H9 (cell line): ENCODE results near the gene IGF2BP3. TPM values are rescaled to one million over a fixed set of nuclear protein-coding genes. Genes with fewer than 3 reads are reported as not detected.

Experiments used
- DNase-seq: peaks from one replicate; pipeline ENCODE4 v3.0.0-alpha.2; 2017
- H2AFZ ChIP-seq: one replicate; pipeline ENCODE4 v1.6.1; 2013; ENCODE audit warnings: mild to moderate bottlenecking, low read length, control low read depth, moderate library complexity
- H2AK5ac ChIP-seq: 2 replicates; pipeline ENCODE4 v1.6.1; 2013; ENCODE audit warnings: low read length, control low read depth, mixed read lengths; ENCODE audit not compliant: insufficient read length
- H2BK120ac ChIP-seq: one replicate; pipeline ENCODE4 v1.6.1; 2013; ENCODE audit warnings: low read depth, mild to moderate bottlenecking, low read length, control low read depth, inconsistent platforms; ENCODE audit not compliant: poor library complexity, severe bottlenecking
- H2BK12ac ChIP-seq: 2 replicates; pipeline ENCODE4 v1.6.1; 2013; ENCODE audit warnings: low read length, control low read depth, mixed read lengths, low read depth; ENCODE audit not compliant: insufficient read length
- H2BK15ac ChIP-seq: 2 replicates; pipeline ENCODE4 v1.6.1; 2013; ENCODE audit warnings: low read depth, low read length, control low read depth
- H2BK20ac ChIP-seq: one replicate; pipeline ENCODE4 v1.6.1; 2013; ENCODE audit warnings: low read depth, mild to moderate bottlenecking, low read length, control low read depth, inconsistent platforms; ENCODE audit not compliant: poor library complexity, severe bottlenecking
- H2BK5ac ChIP-seq: 2 replicates; pipeline ENCODE4 v1.6.1; 2013; ENCODE audit warnings: low read length, control low read depth, mixed read lengths; ENCODE audit not compliant: insufficient read length
- H3K14ac ChIP-seq: 2 replicates; pipeline ENCODE4 v1.6.1; 2013; ENCODE audit warnings: low read length, control low read depth; ENCODE audit not compliant: insufficient read depth
- H3K18ac ChIP-seq: 2 replicates; pipeline ENCODE4 v1.6.1; 2013; ENCODE audit warnings: low read depth, mild to moderate bottlenecking, mixed read lengths, low read length, control low read depth; ENCODE audit not compliant: insufficient read length
- H3K23ac ChIP-seq: 2 replicates; pipeline ENCODE4 v1.6.1; 2013; ENCODE audit warnings: low read length, control low read depth, mixed read lengths, low read depth; ENCODE audit not compliant: insufficient read length
- H3K23me2 ChIP-seq: 2 replicates; pipeline ENCODE4 v1.6.1; 2013; ENCODE audit warnings: low read depth, mild to moderate bottlenecking, mixed read lengths, low read length, control low read depth; ENCODE audit not compliant: insufficient read length, poor library complexity, severe bottlenecking
- H3K27ac ChIP-seq: 2 replicates; pipeline ENCODE4 v1.5.1; 2013; ENCODE audit warnings: low read length, control low read depth, mixed read lengths, low read depth; ENCODE audit not compliant: insufficient read length
- H3K27me3 ChIP-seq: 2 replicates; pipeline ENCODE4 v1.6.1; 2013; ENCODE audit warnings: low read length, control low read depth, inconsistent platforms; ENCODE audit not compliant: insufficient read depth
- H3K4ac ChIP-seq: 2 replicates; pipeline ENCODE4 v1.6.1; 2013; ENCODE audit warnings: low read depth, mild to moderate bottlenecking, control low read depth, inconsistent platforms, low read length, moderate library complexity
- H3K4me1 ChIP-seq: 2 replicates; pipeline ENCODE4 v1.6.1; 2013; ENCODE audit warnings: low read length, control low read depth, inconsistent platforms; ENCODE audit not compliant: insufficient read depth
- H3K4me2 ChIP-seq: 2 replicates; pipeline ENCODE4 v1.6.1; 2013; ENCODE audit warnings: low read length, control low read depth, mixed read lengths; ENCODE audit not compliant: insufficient read length, insufficient read depth
- H3K56ac ChIP-seq: 2 replicates; pipeline ENCODE4 v1.6.1; 2013; ENCODE audit warnings: low read depth, mild to moderate bottlenecking, mixed read lengths, low read length, control low read depth; ENCODE audit not compliant: insufficient read length
- H3K79me1 ChIP-seq: 2 replicates; pipeline ENCODE4 v1.6.1; 2013; ENCODE audit warnings: low read depth, mild to moderate bottlenecking, moderate library complexity, low read length, control low read depth, inconsistent platforms; ENCODE audit not compliant: insufficient read depth, poor library complexity, severe bottlenecking
- H3K79me2 ChIP-seq: 2 replicates; pipeline ENCODE4 v1.6.1; 2013; ENCODE audit warnings: low read length, control low read depth, inconsistent platforms; ENCODE audit not compliant: insufficient read depth
- H3K9ac ChIP-seq: 2 replicates; pipeline ENCODE4 v1.6.1; 2013; ENCODE audit warnings: low read length, control low read depth, mixed read lengths; ENCODE audit not compliant: insufficient read length; ENCODE audit errors: extremely low read depth
- H3K9me3 ChIP-seq: one replicate; pipeline ENCODE4 v1.6.1; 2013; ENCODE audit warnings: low read depth, low read length, inconsistent platforms; ENCODE audit not compliant: control insufficient read depth
- H3T11ph ChIP-seq: one replicate; pipeline ENCODE4 v1.6.1; 2013; ENCODE audit warnings: mild to moderate bottlenecking, low read length, control low read depth, inconsistent platforms
- H4K20me1 ChIP-seq: one replicate; pipeline ENCODE4 v1.6.1; 2013; ENCODE audit not compliant: control insufficient read depth, insufficient read length, insufficient read depth
- H4K5ac ChIP-seq: 2 replicates; pipeline ENCODE4 v1.6.1; 2013; ENCODE audit warnings: low read depth, mild to moderate bottlenecking, mixed read lengths, low read length, control low read depth; ENCODE audit not compliant: insufficient read length
- H4K8ac ChIP-seq: replicated peaks from 2 replicates; pipeline ENCODE4 v1.6.1; 2013; ENCODE audit warnings: low read length, control low read depth, mixed read lengths, low read depth; ENCODE audit not compliant: insufficient read length
- H4K91ac ChIP-seq: 2 replicates; pipeline ENCODE4 v1.6.1; 2013; ENCODE audit warnings: low read depth, mild to moderate bottlenecking, moderate library complexity, mixed read lengths, low read length, control low read depth; ENCODE audit not compliant: insufficient read length
- H3K27ac Mint-ChIP-seq, 3 experiments: 2 replicates in 2 of 3; 3 replicates in 1 of 3; pipeline ENCODE4 v1.8.0; 2020 to 2021; ENCODE audit warnings: mixed read lengths in 3 of 3, mild to moderate bottlenecking in 1 of 3, moderate library complexity in 1 of 3
- H3K27me3 Mint-ChIP-seq: 2 replicates; pipeline ENCODE4 v1.8.0; 2021; ENCODE audit warnings: low read depth, mild to moderate bottlenecking, moderate library complexity, mixed read lengths
- H3K36me3 Mint-ChIP-seq, 3 experiments: 2 replicates in 2 of 3; 3 replicates in 1 of 3; pipeline ENCODE4 v1.8.0; 2020 to 2021; ENCODE audit warnings: low read depth in 3 of 3, mixed read lengths in 3 of 3; ENCODE audit not compliant: insufficient read depth in 1 of 3
- H3K4me1 Mint-ChIP-seq, 2 experiments: 2 replicates each; pipeline ENCODE4 v1.8.0; 2020; ENCODE audit warnings: mixed read lengths in 2 of 2
- H3K4me3 Mint-ChIP-seq, 2 experiments: 2 replicates in 1 of 2; 3 replicates in 1 of 2; pipeline ENCODE4 v1.8.0; 2020 to 2021; ENCODE audit warnings: mild to moderate bottlenecking in 2 of 2, mixed read lengths in 2 of 2, moderate library complexity in 1 of 2
- H3K9me3 Mint-ChIP-seq, 2 experiments: 2 replicates in 1 of 2; 3 replicates in 1 of 2; pipeline ENCODE4 v1.8.0; 2020; ENCODE audit warnings: mild to moderate bottlenecking in 2 of 2, mixed read lengths in 2 of 2, moderate library complexity in 1 of 2
- CTCF ChIP-seq: fragments of 200-600 bp; sonication (generic); conservative IDR thresholded peaks from 3 replicates; pipeline ENCODE4 v1.8.0; 2021; ENCODE audit warnings: antibody characterized with exemption, mild to moderate bottlenecking
- WGBS: extraction: QIAGEN DNeasy Blood & Tissue Kit; methylation state at CpG from one replicate; pipeline ENCODE4 v1.1.7; 2013; ENCODE audit warnings: missing lambda C conversion rate, low lambda C conversion rate, mixed read lengths; ENCODE audit not compliant: insufficient read length; ENCODE audit errors: extremely low coverage; 5-methylcytosine and 5-hydroxymethylcytosine counted together
- total RNA-seq: library from RNA; stranded (reverse); gene quantifications from 2 replicates; pipeline ENCODE4 v1.2.1, GENCODE V29; 2021

IGF2BP3 gene
- total RNA-seq, 1 experiment from 2014 or later = 197 TPM

- no peak overlapping the region for H4K5ac ChIP-seq
- H3K23me2 ChIP-seq = no peaks in the 10 kb centered on the region
- peaks cover 22 to 27% of the 10 kb centered on the region in 2 experiments for H3K4me1 Mint-ChIP-seq
- H2BK12ac ChIP-seq = no peak overlapping the region
- no CpG with 5 or more reads among the region's 4 CpGs for WGBS
- no peak overlapping the region; a peak in 1 of 7 replicates for H3K27ac Mint-ChIP-seq
- no peaks in the 10 kb centered on the region; the same call in 1 of the 2 replicates for H3K4me1 ChIP-seq
- no peaks in the 10 kb centered on the region for H3K27me3 ChIP-seq
- no peak overlapping the region for H2BK15ac ChIP-seq
- H4K20me1 ChIP-seq = no peaks in the 10 kb centered on the region
- H3K9me3 ChIP-seq = no peaks in the 10 kb centered on the region
- no peak overlapping the region for H2AK5ac ChIP-seq
- H3K4ac ChIP-seq = no peak overlapping the region
- no peak overlapping the region for H2BK20ac ChIP-seq
- H3K27ac ChIP-seq = no peak overlapping the region
- H2BK5ac ChIP-seq = no peak overlapping the region
- no peak overlapping the region for H3K9ac ChIP-seq
- no peak overlapping the region for H3K4me3 Mint-ChIP-seq
- no peak overlapping the region for H3K56ac ChIP-seq
- no peaks in the 10 kb centered on the region; a peak in 1 of 5 replicates for H3K9me3 Mint-ChIP-seq
- no peak overlapping the region for H4K91ac ChIP-seq
- no peak overlapping the region for H4K8ac ChIP-seq
- H3K18ac ChIP-seq = no peak overlapping the region
- H3T11ph ChIP-seq = no peak overlapping the region
- H2BK120ac ChIP-seq = no peak overlapping the region
- H3K23ac ChIP-seq = no peak overlapping the region
- no peaks in the 10 kb centered on the region for H3K36me3 Mint-ChIP-seq
- TF ChIP-seq CTCF = no peak
- peaks cover 17% of the 10 kb centered on the region for H3K27me3 Mint-ChIP-seq
- H3K14ac ChIP-seq = no peak overlapping the region
- no peaks in the 10 kb centered on the region for H3K79me2 ChIP-seq
- H3K79me1 ChIP-seq = no peaks in the 10 kb centered on the region
- no peak for DNase-seq
- H2AFZ ChIP-seq = no peak overlapping the region
- no peak overlapping the region for H3K4me2 ChIP-seq
Measured at GRCh38 chr7:23292623-23293022, 177.7 kb downstream of the IGF2BP3 start.
